Measurements from ENCODE around the gene AFF3. TPM values are rescaled to one million over a fixed set of nuclear protein-coding genes. Genes with fewer than 3 reads are reported as not detected.
A peak's percentile ranks its signal among the peaks of the same experiment; 100 is the strongest.

The AFF3 gene
- total RNA-seq, 6 experiments from 2014 or later = 0.80 to 8.2 (median 6.8) TPM

DNA sequence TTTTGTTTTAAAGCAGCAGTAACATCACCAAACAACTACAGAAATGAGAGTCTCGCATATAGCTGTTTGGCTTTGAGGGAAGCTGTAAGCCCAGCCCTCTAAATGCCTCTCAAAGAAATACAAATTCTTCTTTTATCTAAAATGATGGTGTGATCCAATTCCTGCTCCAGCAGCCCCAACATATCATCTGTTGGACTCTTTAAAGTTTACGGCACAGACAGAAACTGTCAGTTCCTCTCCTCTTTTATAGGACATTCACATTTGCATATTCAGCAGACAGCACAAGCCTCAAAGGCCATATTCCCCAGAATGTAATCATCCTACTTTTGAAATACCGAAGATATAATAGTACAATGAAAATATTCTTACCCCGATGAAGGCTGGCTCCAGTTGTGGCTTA lies 435.7 kb downstream of the AFF3 start:
- no peak for DNase-seq
- H3K4me3 Mint-ChIP-seq = no peak overlapping the region
- H3K27me3 Mint-ChIP-seq (ENCODE audit: insufficient read depth) = peaks cover 3% of the 10 kb centered on the region; the same call in 1 of the 2 replicates
- H3K4me1 Mint-ChIP-seq (ENCODE audit: low read depth) = peaks cover 32% of the 10 kb centered on the region
- no peaks in the 10 kb centered on the region; the same call in 1 of the 2 replicates for H3K9me3 Mint-ChIP-seq
- TF ChIP-seq, protein P1, sequence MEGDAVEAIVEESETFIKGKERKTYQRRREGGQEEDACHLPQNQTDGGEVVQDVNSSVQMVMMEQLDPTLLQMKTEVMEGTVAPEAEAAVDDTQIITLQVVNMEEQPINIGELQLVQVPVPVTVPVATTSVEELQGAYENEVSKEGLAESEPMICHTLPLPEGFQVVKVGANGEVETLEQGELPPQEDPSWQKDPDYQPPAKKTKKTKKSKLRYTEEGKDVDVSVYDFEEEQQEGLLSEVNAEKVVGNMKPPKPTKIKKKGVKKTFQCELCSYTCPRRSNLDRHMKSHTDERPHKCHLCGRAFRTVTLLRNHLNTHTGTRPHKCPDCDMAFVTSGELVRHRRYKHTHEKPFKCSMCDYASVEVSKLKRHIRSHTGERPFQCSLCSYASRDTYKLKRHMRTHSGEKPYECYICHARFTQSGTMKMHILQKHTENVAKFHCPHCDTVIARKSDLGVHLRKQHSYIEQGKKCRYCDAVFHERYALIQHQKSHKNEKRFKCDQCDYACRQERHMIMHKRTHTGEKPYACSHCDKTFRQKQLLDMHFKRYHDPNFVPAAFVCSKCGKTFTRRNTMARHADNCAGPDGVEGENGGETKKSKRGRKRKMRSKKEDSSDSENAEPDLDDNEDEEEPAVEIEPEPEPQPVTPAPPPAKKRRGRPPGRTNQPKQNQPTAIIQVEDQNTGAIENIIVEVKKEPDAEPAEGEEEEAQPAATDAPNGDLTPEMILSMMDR (IDR thresholded peaks at IDR 0.05) = no peak
- no peaks in the 10 kb centered on the region for H3K36me3 Mint-ChIP-seq (ENCODE audit: low read depth)
- H3K27ac Mint-ChIP-seq = no peak overlapping the region

DNA sequence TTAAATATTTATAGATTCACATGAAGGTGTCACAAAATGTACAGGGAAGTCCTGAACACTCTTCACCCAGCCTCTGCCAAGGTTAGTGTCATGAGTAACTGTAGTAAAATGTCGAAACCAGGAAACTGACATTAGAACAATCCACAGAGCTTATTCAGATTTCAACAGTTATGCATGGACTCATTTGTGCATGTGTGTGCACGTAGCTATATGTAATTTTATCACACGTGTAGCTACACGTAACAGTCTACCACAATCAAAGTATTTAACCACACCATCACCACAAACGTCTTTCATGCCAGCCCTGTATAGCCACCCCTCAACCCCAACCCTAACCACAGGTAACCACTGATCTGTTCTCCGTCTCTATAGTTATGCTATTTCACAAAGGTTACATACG lies 440.9 kb downstream of the AFF3 start:
- peaks cover 25% of the 10 kb centered on the region for H3K4me1 Mint-ChIP-seq (ENCODE audit: low read depth)
- H3K9me3 Mint-ChIP-seq = no peaks in the 10 kb centered on the region; the same call in 1 of the 2 replicates
- no peak for DNase-seq
- H3K4me3 Mint-ChIP-seq = no peak overlapping the region
- no peaks in the 10 kb centered on the region for H3K36me3 Mint-ChIP-seq (ENCODE audit: low read depth)
- TF ChIP-seq, protein P1 (IDR thresholded peaks at IDR 0.05) = no peak
- H3K27ac Mint-ChIP-seq = no peak overlapping the region
- H3K27me3 Mint-ChIP-seq (ENCODE audit: insufficient read depth) = peaks cover 2% of the 10 kb centered on the region

- TF ChIP-seq, protein P1 (IDR thresholded peaks at IDR 0.05) = no peak
- H3K36me3 Mint-ChIP-seq (ENCODE audit: low read depth) = no peaks in the 10 kb centered on the region
- H3K9me3 Mint-ChIP-seq = no peaks in the 10 kb centered on the region; the same call in 1 of the 2 replicates
- no peak overlapping the region for H3K4me3 Mint-ChIP-seq
- H3K4me1 Mint-ChIP-seq (ENCODE audit: low read depth) = peaks cover 25% of the 10 kb centered on the region
- peaks cover 2% of the 10 kb centered on the region for H3K27me3 Mint-ChIP-seq (ENCODE audit: insufficient read depth)
- H3K27ac Mint-ChIP-seq = no peak overlapping the region
- no peak for DNase-seq
Observed at GRCh38 chr2:99700482-99701398, 441.6 kb downstream of the AFF3 start.

DNA sequence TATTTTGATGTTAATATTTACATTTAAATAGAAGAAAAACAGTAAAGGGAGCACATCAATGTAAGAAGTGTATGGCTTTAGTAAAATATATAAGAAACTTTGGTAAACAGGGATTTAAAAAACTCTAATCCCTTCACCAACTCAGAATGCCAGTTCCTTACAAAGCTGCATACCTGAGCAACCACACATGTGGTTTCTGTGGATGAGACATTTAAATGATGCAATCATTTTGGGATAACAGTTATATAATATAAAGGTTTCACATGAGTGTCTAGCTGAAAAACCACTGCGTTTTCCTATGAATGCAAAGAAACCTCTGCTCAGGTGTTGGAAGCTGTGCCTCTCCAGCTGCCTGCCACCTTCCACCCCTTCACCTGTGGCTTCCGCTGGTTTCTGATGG lies 443.5 kb downstream of the AFF3 start:
- H3K36me3 Mint-ChIP-seq (ENCODE audit: low read depth) = no peaks in the 10 kb centered on the region
- no peaks in the 10 kb centered on the region; the same call in 1 of the 2 replicates for H3K9me3 Mint-ChIP-seq
- TF ChIP-seq, protein P1 (IDR thresholded peaks at IDR 0.05) = no peak
- no peak overlapping the region for H3K27ac Mint-ChIP-seq
- H3K4me3 Mint-ChIP-seq = no peak overlapping the region
- DNase-seq = no peak
- H3K4me1 Mint-ChIP-seq (ENCODE audit: low read depth) = peaks cover 22% of the 10 kb centered on the region
- H3K27me3 Mint-ChIP-seq (ENCODE audit: insufficient read depth) = peaks cover 3% of the 10 kb centered on the region

GRCh38 chr2:99697811-99698568 lies 444.4 kb downstream of the AFF3 start:
- Mint-ChIP-seq H3K9me3 (no peaks in the 10 kb centered on the region), H3K4me1 (ENCODE audit: low read depth) (peaks cover 15% of the 10 kb centered on the region), H3K27ac (no peak overlapping the region)

More at GRCh38 chr2:99697811-99698568, 444.4 kb downstream of the AFF3 start:
- peak; percentile 39 for DNase-seq
- no peak overlapping the region for H3K4me3 Mint-ChIP-seq
- peaks cover 3% of the 10 kb centered on the region for H3K27me3 Mint-ChIP-seq (ENCODE audit: insufficient read depth)
- TF ChIP-seq, protein P1 (IDR thresholded peaks at IDR 0.05) = no peak
- no peaks in the 10 kb centered on the region for H3K36me3 Mint-ChIP-seq (ENCODE audit: low read depth)

Data from HFFc6 (cell line).